ENCODE measurements around the gene DST.

The DST gene

DNA sequence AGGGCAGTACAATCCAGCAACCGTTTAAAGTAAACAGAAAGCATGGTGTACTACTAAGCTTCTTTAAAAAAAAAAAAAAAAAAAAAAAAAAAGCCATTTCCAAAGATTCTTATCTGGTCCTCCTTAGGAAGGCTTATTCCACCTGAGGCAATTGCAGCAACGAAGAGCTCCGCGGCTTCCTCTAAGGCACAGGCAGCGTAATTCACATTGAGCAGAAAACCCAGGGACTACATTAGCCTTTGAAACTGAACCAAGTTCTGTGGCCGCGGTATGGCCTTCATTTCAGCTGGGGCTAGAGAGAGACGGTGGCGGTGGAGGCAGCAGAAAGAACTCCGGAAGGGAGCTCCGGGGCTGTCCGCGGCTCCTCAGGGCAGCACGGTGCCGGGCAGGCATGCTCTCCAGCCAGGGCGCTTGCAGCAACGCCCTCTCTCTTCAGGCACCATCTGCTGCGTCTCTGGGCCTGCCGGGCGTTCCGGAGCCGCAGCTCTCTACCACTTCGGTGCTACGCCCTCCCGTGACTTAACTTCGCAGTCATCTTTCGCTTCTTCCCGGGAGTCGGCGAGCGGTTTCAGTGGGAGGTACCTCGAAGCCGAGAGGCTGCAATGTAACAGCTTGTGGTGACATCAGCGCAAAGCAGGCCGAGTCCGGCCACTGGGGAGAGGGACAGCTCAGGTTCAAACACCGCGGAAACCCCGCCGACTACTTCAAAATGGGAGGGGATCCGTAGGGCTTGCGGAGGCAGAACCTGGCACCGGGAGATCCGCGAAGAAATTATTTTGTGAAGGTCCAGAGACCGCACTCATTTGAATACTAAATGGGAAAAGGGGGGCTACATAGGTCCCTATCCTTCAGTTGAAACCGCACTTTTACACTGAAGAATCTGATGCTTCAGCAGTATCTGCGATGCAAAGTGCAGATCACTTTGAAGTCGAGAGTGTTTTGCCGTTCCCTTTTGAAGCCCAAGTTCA is 100.0 kb downstream of the DST start:
- DNase-seq (ENCODE audit: extremely low read depth, low read depth): peak; percentile 95
- H3K4me3 ChIP-seq (replicated peaks; ENCODE audit: low read depth, low read length): peak overlapping the region; percentile 61
- TF ChIP-seq, protein P1, sequence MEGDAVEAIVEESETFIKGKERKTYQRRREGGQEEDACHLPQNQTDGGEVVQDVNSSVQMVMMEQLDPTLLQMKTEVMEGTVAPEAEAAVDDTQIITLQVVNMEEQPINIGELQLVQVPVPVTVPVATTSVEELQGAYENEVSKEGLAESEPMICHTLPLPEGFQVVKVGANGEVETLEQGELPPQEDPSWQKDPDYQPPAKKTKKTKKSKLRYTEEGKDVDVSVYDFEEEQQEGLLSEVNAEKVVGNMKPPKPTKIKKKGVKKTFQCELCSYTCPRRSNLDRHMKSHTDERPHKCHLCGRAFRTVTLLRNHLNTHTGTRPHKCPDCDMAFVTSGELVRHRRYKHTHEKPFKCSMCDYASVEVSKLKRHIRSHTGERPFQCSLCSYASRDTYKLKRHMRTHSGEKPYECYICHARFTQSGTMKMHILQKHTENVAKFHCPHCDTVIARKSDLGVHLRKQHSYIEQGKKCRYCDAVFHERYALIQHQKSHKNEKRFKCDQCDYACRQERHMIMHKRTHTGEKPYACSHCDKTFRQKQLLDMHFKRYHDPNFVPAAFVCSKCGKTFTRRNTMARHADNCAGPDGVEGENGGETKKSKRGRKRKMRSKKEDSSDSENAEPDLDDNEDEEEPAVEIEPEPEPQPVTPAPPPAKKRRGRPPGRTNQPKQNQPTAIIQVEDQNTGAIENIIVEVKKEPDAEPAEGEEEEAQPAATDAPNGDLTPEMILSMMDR (IDR thresholded peaks at IDR 0.05; ENCODE audit: low read depth, low read length, missing control alignments): no peak

DNA sequence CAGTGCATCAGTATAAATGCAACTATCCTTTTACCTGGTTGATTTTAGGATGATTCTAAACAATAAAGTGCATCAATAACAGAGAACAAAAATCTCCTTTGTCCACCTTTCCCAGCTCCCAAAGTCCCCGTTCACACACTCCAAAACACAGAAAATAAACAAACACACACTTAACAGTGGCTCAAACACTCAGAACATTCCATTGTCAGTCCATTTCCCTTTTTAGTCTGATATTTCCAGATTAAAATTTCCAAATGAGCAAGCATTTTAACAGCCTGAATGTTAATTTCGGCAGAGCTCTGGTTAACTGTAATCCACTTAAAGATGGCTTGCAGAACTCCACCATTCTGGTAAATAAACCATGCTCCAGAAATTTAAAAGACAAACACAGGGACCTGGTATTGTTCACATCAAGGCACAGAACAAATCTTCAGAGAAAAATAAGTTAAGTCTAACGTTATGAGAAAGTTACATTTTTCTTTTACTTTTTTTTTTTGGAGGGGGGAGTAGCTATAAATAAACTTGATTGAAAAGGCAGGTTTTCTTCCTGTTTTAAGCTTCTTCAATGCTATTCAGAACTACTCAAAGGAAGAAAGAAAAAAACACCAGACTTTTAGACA is 100.8 kb downstream of the DST start:
- no peak for DNase-seq (ENCODE audit: extremely low read depth, low read depth)
- peak overlapping the region; percentile 61 for H3K4me3 ChIP-seq (replicated peaks; ENCODE audit: low read depth, low read length)

DNA sequence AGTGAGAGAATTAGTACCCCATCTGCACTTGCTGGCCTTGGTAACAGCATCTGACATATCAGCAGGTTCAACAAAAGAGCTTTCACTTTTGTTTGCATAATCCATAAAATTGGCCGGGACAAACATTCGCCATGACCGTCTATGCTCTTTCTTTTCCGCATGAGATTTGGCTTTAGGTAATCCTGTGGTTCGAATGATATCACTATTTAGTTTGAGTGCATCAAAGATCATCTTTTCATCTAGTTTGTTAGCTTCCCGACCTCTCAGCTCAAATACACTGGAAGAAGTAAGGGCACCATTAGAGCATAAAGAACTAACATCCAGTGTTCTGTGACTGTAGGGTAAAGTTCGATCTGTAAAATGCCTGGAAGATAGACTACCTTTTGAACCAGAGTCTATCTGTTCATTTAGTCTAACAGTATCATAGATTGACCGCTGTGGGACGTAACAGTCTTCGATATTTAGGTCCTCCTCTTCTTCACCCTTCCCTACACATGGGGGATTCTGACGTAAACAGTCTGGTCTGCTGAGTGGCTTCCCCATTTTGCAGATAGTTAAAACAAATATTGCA is 101.6 kb downstream of the DST start:
- TF ChIP-seq, protein P1 (IDR thresholded peaks at IDR 0.05; ENCODE audit: low read depth, low read length, missing control alignments): no peak
- peak overlapping the region; percentile 61 for H3K4me3 ChIP-seq (replicated peaks; ENCODE audit: low read depth, low read length)
- DNase-seq (ENCODE audit: extremely low read depth, low read depth): no peak

More for the DNA sequence above, 100.8 kb downstream of the DST start:
- TF ChIP-seq, protein P1 (IDR thresholded peaks at IDR 0.05; ENCODE audit: low read depth, low read length, missing control alignments): no peak

DNA sequence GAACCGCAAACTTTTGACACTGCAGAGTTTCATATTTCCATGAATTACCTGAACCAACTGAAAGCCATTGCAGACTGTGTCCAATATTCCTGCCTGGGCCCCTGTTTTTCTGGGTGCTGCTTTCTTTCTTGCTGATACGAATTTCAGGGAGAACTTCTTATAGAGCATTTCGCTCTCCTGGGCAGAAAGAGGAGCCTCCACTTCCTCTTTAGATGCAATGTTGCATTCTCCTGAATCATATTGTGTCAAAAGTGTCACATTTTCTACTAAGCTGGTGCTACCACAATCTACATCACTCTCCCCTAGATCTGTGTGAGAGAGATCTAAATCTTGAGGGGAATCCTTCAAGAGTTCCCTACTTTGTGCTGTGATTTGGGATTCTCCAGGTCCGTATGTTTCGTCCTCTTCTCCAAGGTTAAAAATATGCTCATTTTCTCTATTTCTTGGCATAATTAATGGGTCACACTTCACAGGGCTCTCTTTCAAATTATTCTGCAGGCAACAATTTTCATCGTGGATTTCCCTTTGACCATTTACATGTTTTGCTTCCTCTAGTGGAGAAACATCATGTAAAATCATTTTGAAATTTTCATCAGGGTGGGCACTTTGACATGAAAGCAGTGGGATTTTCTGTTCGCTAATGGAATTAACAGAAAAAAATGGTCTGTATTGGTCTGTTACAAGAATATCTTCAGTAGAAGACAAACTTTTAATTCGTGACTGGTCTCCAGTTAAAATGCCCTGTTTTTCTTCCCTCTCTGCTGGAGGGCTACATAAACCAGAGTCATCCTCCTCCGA is 102.3 kb downstream of the DST start:
- DNase-seq (ENCODE audit: extremely low read depth, low read depth): no peak
- TF ChIP-seq, protein P1 (IDR thresholded peaks at IDR 0.05; ENCODE audit: low read depth, low read length, missing control alignments): no peak
- H3K4me3 ChIP-seq (replicated peaks; ENCODE audit: low read depth, low read length): peak overlapping the region; percentile 61

DNA sequence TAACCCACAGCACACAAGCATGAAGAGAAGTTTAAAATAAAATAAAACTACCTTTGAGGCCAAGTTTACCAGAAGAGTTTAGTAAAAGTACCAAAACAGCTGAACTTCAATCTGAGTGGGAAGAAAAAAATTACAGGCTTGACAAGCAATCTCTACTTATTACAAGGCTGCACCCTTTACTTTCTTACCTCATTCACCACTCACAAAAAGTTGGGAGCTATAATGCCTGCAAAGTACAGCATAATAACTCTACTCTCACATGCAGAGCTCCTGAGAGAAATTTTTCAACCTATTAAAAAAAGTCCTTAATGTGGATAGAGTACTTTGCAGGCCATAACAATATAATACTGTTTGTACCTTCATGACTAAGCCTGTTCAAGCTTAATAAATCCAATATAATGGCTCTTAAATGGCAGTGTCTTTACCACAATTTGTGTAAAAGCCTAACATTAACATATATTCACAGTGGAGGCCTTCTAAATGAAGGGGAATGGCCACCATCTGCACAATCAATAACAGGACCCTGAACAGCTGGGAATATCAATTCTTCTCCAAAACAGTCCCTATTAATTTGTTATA is 103.1 kb downstream of the DST start:
- TF ChIP-seq, protein P1 (IDR thresholded peaks at IDR 0.05; ENCODE audit: low read depth, low read length, missing control alignments): no peak
- H3K4me3 ChIP-seq (replicated peaks; ENCODE audit: low read depth, low read length): peak overlapping the region; percentile 61

DNA sequence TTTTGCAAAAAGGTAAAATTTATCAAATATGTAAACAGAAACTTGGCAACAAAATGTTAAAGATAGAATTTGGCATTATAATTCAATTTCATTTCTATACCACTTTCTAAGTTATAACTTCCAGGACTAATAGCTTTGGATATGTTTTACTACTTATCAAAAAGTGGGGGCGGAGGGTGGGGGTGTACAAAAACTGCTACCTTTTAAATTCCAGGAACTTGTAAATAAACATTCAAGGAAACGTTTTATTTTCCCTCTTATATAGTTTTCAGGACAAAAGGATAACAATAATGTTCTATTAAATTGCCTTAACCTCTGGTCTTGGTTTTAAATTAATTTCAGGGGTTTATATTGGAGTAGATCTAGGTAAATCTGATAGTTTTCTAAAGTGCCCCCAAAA is 103.8 kb downstream of the DST start:
- DNase-seq (ENCODE audit: extremely low read depth, low read depth): no peak
- H3K4me3 ChIP-seq (replicated peaks; ENCODE audit: low read depth, low read length): peak overlapping the region; percentile 61; the same call in 1 of the 2 replicates
- TF ChIP-seq, protein P1 (IDR thresholded peaks at IDR 0.05; ENCODE audit: low read depth, low read length, missing control alignments): no peak

More for the DNA sequence above, 103.1 kb downstream of the DST start:
- DNase-seq (ENCODE audit: extremely low read depth, low read depth): no peak

Data from HFF-Myc (cell line).